ENCODE results near the gene FBRS.

Gene FBRS

GRCh38 chr16:30645727-30646126 is 12.5 kb upstream of the FBRS start:
- no peak for DNase-seq

- DNase-seq: no peak
Measured at GRCh38 chr16:30647274-30647571, 11.0 kb upstream of the FBRS start.

GRCh38 chr16:30649725-30650368 is 8.4 kb upstream of the FBRS start:
- peak; percentile 46 to 54 for DNase-seq

GRCh38 chr16:30650369-30651123 is 7.7 kb upstream of the FBRS start, which contains the start of gene PRR14:
Gene PRR14 (plus strand): TSS chr16:30650960. CDS start chr16:30651646, 686 bp downstream.
- DNase-seq: peak; percentile 100

- peak; percentile 83 to 86 for DNase-seq
Measured at GRCh38 chr16:30651124-30652004, 6.9 kb upstream of the FBRS start.

- DNase-seq: no peak
Measured at GRCh38 chr16:30652005-30652296, 6.3 kb upstream of the FBRS start.

- no peak for DNase-seq
Measured at GRCh38 chr16:30652718-30653117, 5.5 kb upstream of the FBRS start.

GRCh38 chr16:30654856-30655255 is 3.4 kb upstream of the FBRS start:
- DNase-seq: no peak

GRCh38 chr16:30655815-30656347 is 2.4 kb upstream of the FBRS start:
- DNase-seq: no peak

GRCh38 chr16:30656388-30656787 is 1.8 kb upstream of the FBRS start:
- no peak for DNase-seq

GRCh38 chr16:30656974-30657865 is 1.0 kb upstream of the FBRS start:
- no peak for DNase-seq

- DNase-seq: peak; percentile 97
Measured at GRCh38 chr16:30658731-30659506, 688 bp downstream of the FBRS start.

- peak; percentile 76 to 78 for DNase-seq
Measured at GRCh38 chr16:30659507-30660423, 1.5 kb downstream of the FBRS start.

- DNase-seq: peak; percentile 86 to 88
Measured at GRCh38 chr16:30660424-30661261, 2.4 kb downstream of the FBRS start.

GRCh38 chr16:30662449-30662848 is 4.2 kb downstream of the FBRS start:
- no peak for DNase-seq

GRCh38 chr16:30663038-30663437 is 4.8 kb downstream of the FBRS start:
- no peak for DNase-seq

GRCh38 chr16:30663820-30664219 is 5.6 kb downstream of the FBRS start:
- no peak for DNase-seq

- DNase-seq: no peak
Measured at GRCh38 chr16:30664616-30665109, 6.4 kb downstream of the FBRS start.

GRCh38 chr16:30665155-30665829 is 7.1 kb downstream of the FBRS start:
- DNase-seq: no peak

All from CD4-positive, alpha-beta T cell treated with Interleukin-4 for 1 hour (primary cell).